CD4-positive, alpha-beta T cell (primary cell): ENCODE measurements around the gene C5orf24. TPM values are rescaled to one million over a fixed set of nuclear protein-coding genes. Genes with fewer than 3 reads are reported as not detected.

ENCODE experiments used
- ATAC-seq: fragments of 200-7000 bp; cut with Tn5 transposase; one replicate; pipeline ENCODE4 v1.10.0; 2022; ENCODE audit warnings: mild to moderate bottlenecking; ENCODE audit not compliant: poor library complexity
- CTCF ChIA-PET: fragments of 350-600 bp; sonication (Branson Sonifier 250); formaldehyde crosslinking; loops from one replicate; lab custom pipeline; 2021; ENCODE audit warnings: antibody characterized with exemption, inconsistent platforms; lab: Charles Lee
- POLR2A ChIA-PET: fragments of 350-600 bp; sonication (Branson Sonifier 250); formaldehyde crosslinking; loops from one replicate; lab custom pipeline; 2021; ENCODE audit warnings: antibody characterized with exemption, inconsistent platforms; lab: Charles Lee
- DNase-seq, 14 experiments: peaks; one replicate each; pipeline ENCODE4 v3.0.0-alpha.2; 2013 to 2020; ENCODE audit warnings: mixed read lengths in 2 of 14
- H3K27ac ChIP-seq, 2 donors: one replicate each; pipeline versions ENCODE4 v1.5.1 to v1.7.0; 2013; ENCODE audit warnings: low read length in 2 of 2, low read depth in 1 of 2, mild to moderate bottlenecking in 1 of 2
- H3K27me3 ChIP-seq, 2 experiments: 1 replicate in 1 of 2; 2 replicates in 1 of 2; pipeline versions ENCODE4 v1.6.1 to v1.7.0; 2013; ENCODE audit warnings: low read length in 2 of 2, control low read depth in 1 of 2, mild to moderate bottlenecking in 1 of 2, moderate library complexity in 1 of 2; ENCODE audit not compliant: insufficient read depth in 2 of 2, control insufficient read depth in 1 of 2
- H3K36me3 ChIP-seq: one replicate; pipeline ENCODE4 v1.6.1; 2013; ENCODE audit warnings: low read length, control low read depth; ENCODE audit not compliant: insufficient read depth
- H3K4me1 ChIP-seq: one replicate; pipeline ENCODE4 v1.6.1; 2013; ENCODE audit warnings: low read length, control low read depth; ENCODE audit not compliant: insufficient read depth
- H3K4me3 ChIP-seq: one replicate; pipeline ENCODE4 v1.5.1; 2013; ENCODE audit warnings: mild to moderate bottlenecking, low read length, moderate library complexity
- H3K9me3 ChIP-seq, 2 experiments: 1 replicate in 1 of 2; 2 replicates in 1 of 2; pipeline versions ENCODE4 v1.6.1 to v1.7.0; 2013; ENCODE audit warnings: low read length in 2 of 2, mild to moderate bottlenecking in 2 of 2, control low read depth in 1 of 2, moderate library complexity in 1 of 2; ENCODE audit not compliant: control insufficient read depth in 1 of 2, insufficient read depth in 1 of 2
- H3K27ac Mint-ChIP-seq: one replicate; pipeline ENCODE4 v1.8.0; 2020; ENCODE audit warnings: mixed read lengths
- H3K27me3 Mint-ChIP-seq: one replicate; pipeline ENCODE4 v1.8.0; 2021; ENCODE audit warnings: mixed read lengths
- H3K36me3 Mint-ChIP-seq: one replicate; pipeline ENCODE4 v1.8.0; 2021; ENCODE audit warnings: low read depth, mixed read lengths
- H3K4me1 Mint-ChIP-seq: one replicate; pipeline ENCODE4 v1.8.0; 2021; ENCODE audit warnings: low read depth, mixed read lengths
- H3K4me3 Mint-ChIP-seq: one replicate; pipeline ENCODE4 v1.8.0; 2020; ENCODE audit warnings: mild to moderate bottlenecking, mixed read lengths
- H3K9me3 Mint-ChIP-seq: one replicate; pipeline ENCODE4 v1.8.0; 2020; ENCODE audit warnings: mixed read lengths
- intact Hi-C, 2 experiments: fragments of 100-400 bp; cut with DNase I in 1 of 2; cut with micrococcal nuclease in 1 of 2; formaldehyde crosslinking; loops; one replicate each; pipeline versions ENCODE4 v1.15.1 to v1.9.0; 2023 to 2025; cut with DNase I, micrococcal nuclease
- total RNA-seq, 174 experiments: library from RNA in 2 of 174; stranded (reverse) in 2 of 174; gene quantifications; one replicate each; pipeline ENCODE4 v1.2.3 and lab custom pipeline; 2021 to 2026
- TF ChIP-seq, protein P1 (sequence below): fragments of 200-600 bp; IDR thresholded peaks from one replicate; pipeline ENCODE4 v1.8.0; 2022; ENCODE audit warnings: antibody characterized with exemption, mild to moderate bottlenecking

C5orf24 gene
- total RNA-seq, 2 experiments from 2014 or later, result 34.6 to 36.5 TPM

DNA sequence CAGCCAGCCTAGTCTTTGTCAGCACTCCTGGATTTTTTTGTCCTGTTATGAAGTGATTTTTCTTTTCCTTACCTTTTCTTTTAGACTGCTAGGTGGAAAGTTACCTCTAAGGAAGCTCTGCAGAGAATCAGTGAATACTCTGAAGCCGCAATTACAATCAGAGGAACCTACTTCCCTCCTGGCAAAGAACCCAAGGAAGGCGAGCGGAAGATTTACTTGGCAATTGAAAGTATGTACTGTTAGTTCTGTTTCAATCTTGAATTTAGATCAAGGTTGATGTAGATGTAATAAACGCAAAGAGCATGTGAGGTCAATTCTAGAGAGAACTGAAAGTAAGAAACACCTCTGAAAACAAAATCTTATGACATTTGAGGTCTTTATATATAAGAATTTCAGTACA, 27.0 kb upstream of the C5orf24 start:
- H3K4me1 Mint-ChIP-seq, result no peaks in the 10 kb centered on the region
- TF ChIP-seq, protein P1, sequence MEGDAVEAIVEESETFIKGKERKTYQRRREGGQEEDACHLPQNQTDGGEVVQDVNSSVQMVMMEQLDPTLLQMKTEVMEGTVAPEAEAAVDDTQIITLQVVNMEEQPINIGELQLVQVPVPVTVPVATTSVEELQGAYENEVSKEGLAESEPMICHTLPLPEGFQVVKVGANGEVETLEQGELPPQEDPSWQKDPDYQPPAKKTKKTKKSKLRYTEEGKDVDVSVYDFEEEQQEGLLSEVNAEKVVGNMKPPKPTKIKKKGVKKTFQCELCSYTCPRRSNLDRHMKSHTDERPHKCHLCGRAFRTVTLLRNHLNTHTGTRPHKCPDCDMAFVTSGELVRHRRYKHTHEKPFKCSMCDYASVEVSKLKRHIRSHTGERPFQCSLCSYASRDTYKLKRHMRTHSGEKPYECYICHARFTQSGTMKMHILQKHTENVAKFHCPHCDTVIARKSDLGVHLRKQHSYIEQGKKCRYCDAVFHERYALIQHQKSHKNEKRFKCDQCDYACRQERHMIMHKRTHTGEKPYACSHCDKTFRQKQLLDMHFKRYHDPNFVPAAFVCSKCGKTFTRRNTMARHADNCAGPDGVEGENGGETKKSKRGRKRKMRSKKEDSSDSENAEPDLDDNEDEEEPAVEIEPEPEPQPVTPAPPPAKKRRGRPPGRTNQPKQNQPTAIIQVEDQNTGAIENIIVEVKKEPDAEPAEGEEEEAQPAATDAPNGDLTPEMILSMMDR, result no peak
- peaks cover 78% of the 10 kb centered on the region for H3K36me3 Mint-ChIP-seq
- H3K9me3 Mint-ChIP-seq, result no peaks in the 10 kb centered on the region
- H3K9me3 ChIP-seq, result no peaks in the 10 kb centered on the region
- ATAC-seq (no peak), DNase-seq (no peak)
- H3K27me3 Mint-ChIP-seq, result no peaks in the 10 kb centered on the region
- no peaks in the 10 kb centered on the region for H3K27me3 ChIP-seq
- H3K4me1 ChIP-seq, result no peaks in the 10 kb centered on the region
- no peak overlapping the region for H3K4me3 Mint-ChIP-seq
- H3K4me3 ChIP-seq, result no peak overlapping the region
- intact Hi-C loops, result no loop called here
- H3K27ac ChIP-seq, result no peak overlapping the region
- H3K27ac Mint-ChIP-seq, result no peak overlapping the region
- ChIA-PET POLR2A (no interaction called here), CTCF (no interaction called here)
- peaks cover 85% of the 10 kb centered on the region for H3K36me3 ChIP-seq

DNA sequence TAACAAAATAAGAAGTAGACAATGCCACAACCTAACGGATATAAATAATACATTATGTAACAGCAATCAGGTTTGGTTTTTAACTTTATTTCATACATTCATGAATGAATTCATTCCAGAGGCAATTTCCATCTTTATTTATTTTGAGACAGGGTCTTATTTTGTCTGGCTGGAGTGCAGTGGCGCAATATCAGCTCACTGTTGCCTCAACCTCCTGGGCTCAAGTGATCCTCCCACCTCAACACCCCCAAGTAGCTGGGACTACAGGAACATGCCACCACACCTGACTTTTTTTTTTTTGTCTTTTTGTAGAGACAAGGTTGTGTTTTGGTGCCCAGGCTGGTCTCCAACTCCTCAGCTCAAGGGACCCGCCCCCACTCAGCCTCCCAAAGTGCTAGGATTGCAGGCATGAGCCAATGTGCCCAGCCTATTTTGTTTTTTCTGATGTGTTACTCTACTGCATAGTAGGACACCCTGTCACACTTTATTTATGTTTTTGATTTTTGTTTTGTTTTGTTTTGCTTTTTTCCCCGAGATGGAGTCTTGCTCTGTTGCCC, 26.3 kb upstream of the C5orf24 start:
- TF ChIP-seq, protein P1, result no peak
- H3K27ac Mint-ChIP-seq, result no peak overlapping the region
- ATAC-seq, result no peak
- no peaks in the 10 kb centered on the region for H3K9me3 Mint-ChIP-seq
- no peaks in the 10 kb centered on the region for H3K27me3 Mint-ChIP-seq
- H3K4me3 Mint-ChIP-seq, result no peak overlapping the region
- ChIA-PET CTCF (no interaction called here), POLR2A (no interaction called here)
- H3K9me3 ChIP-seq, result no peaks in the 10 kb centered on the region
- no peaks in the 10 kb centered on the region for H3K4me1 ChIP-seq
- H3K27ac ChIP-seq, result no peak overlapping the region
- intact Hi-C loops, result no loop called here
- H3K4me3 ChIP-seq, result no peak overlapping the region
- peaks cover 80% of the 10 kb centered on the region for H3K36me3 ChIP-seq
- H3K27me3 ChIP-seq, result no peaks in the 10 kb centered on the region
- H3K36me3 Mint-ChIP-seq, result peaks cover 80% of the 10 kb centered on the region
- H3K4me1 Mint-ChIP-seq, result no peaks in the 10 kb centered on the region
- DNase-seq, result no peak

DNA sequence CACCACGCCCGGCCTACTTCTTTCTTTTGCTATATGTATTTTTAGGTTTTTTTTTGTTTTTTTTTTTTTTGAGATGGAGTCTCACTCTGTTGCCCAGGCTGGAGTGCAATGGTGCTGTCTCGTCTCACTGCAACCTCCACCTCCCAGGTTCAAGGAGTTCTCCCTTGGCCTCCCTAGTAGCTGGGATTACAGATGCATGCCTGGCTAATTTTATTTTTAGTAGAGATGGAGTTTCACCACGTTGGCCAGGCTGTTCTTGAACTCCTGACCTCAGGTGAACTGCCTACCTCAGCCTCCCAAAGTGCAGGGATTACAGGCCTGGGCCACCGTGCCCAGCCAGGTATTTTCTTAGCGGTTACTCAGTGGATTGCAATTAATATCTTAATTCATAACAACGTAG, 23.9 kb upstream of the C5orf24 start:
- peaks cover 79% of the 10 kb centered on the region for H3K36me3 ChIP-seq
- no peak overlapping the region for H3K4me3 Mint-ChIP-seq
- TF ChIP-seq, protein P1, result no peak
- intact Hi-C loops, result no loop called here
- no peak for DNase-seq
- no peaks in the 10 kb centered on the region for H3K4me1 ChIP-seq
- H3K27ac Mint-ChIP-seq, result no peak overlapping the region
- no peak for ATAC-seq
- ChIA-PET POLR2A (no interaction called here), CTCF (no interaction called here)
- no peaks in the 10 kb centered on the region for H3K27me3 ChIP-seq
- H3K9me3 Mint-ChIP-seq, result no peaks in the 10 kb centered on the region
- H3K4me3 ChIP-seq, result no peak overlapping the region
- H3K36me3 Mint-ChIP-seq, result peaks cover 78% of the 10 kb centered on the region
- no peaks in the 10 kb centered on the region for H3K27me3 Mint-ChIP-seq
- H3K4me1 Mint-ChIP-seq, result no peaks in the 10 kb centered on the region
- H3K9me3 ChIP-seq, result no peaks in the 10 kb centered on the region
- H3K27ac ChIP-seq, result no peak overlapping the region
